ENCODE measurements around the gene NDUFAF7. TPM values are rescaled to one million over a fixed set of nuclear protein-coding genes. Genes with fewer than 3 reads are reported as not detected.
"Not testable (repeated sequence)": the region's sequence is repeated elsewhere in the genome, so short reads cannot be mapped to it uniquely, and the experiment has no call there.

Gene NDUFAF7
- total RNA-seq = 10 to 100 TPM; 24.4 to 24.7 TPM

GRCh38 chr2:37231241-37232130, at the start of gene NDUFAF7, which contains the start of gene CEBPZ:
Gene NDUFAF7, plus strand, starts transcription at chr2:37231658. Its CDS starts 48 bp downstream, at chr2:37231706.
Gene CEBPZ, minus strand, starts transcription at chr2:37231596. Its CDS starts 29 bp downstream, at chr2:37231567.
- H3K4me1 Mint-ChIP-seq = peaks cover 20% of the 10 kb centered on the region
- ATAC-seq (ENCODE audit: low read depth) (peak; percentile 94), DNase-seq (peak; percentile 85)
- H3K4me3 Mint-ChIP-seq = no peak within 1 kb of the TSS
- H3K36me3 Mint-ChIP-seq = peaks cover 24% of the 10 kb centered on the region
- H3K27ac Mint-ChIP-seq = no peak within 1 kb of the TSS
- no peaks in the 10 kb centered on the region for H3K27me3 Mint-ChIP-seq
- POLR2A ChIA-PET = interaction anchor here (0.7 to 2.2 kb wide), 6 partner anchors 10 to 1395 kb away, joined by 3 to 20 read pairs (median 4); partner anchors contain the start of gene EIF2AK2
- H3K9me3 Mint-ChIP-seq = no peaks in the 10 kb centered on the region

DNA sequence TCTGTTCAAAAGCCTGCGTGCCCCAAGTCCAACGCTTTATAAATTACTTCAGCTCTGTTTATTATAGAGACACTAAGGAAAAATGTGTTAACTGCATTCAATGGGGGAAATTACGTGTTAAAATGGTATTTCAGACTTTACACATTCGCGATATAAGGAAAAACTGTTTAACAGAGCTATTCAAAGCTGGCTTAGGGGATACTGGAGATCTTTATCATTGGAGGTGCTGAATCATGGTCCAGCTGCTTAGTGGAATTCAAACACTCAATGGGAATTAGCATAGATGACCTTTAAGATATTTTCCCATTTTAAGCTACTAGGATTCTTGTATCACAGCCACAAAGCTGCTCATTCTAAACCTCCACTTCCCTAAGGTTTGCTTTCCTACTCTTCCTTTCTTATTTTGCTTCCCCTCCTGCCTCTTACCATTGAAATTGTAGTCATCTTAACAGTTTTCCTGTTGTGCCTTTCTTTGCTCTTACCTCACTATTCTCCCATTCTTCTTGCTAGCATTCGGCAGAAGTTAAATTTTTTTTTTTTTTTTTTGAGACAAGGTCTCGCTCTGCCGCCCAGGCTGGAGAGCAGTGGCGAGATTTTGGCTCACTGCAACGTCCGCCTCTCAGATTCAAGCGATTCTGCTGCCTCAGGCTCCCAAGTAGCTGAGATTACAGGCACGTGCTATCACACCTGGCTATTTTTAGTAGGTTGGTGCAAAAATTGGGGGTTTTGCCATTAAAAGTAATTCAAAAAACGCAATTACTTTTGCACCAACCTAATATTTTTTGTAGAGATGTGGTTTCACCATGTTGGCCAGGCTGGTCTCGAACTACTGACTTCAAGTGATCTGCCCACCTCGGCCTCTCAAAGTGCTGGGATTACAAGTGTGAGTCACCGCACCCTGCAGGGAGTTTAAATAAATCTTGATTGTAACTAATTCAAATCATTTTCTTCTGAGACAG, 49.5 kb upstream of the NDUFAF7 start:
- ATAC-seq (ENCODE audit: low read depth) = no peak

GRCh38 chr2:37188570-37188969, 42.9 kb upstream of the NDUFAF7 start, which contains the start of gene SULT6B1:
Gene SULT6B1, minus strand, starts transcription at chr2:37188670. Its CDS starts 30 bp downstream, at chr2:37188640.
- DNase-seq (no peak), ATAC-seq (ENCODE audit: low read depth) (no peak)
- Mint-ChIP-seq H3K9me3 (no peaks in the 10 kb centered on the region), H3K4me1 (peaks cover 4% of the 10 kb centered on the region), H3K4me3 (no peak within 1 kb of the TSS), H3K36me3 (no peaks in the 10 kb centered on the region), H3K27ac (no peak within 1 kb of the TSS), H3K27me3 (peaks cover 37% of the 10 kb centered on the region)
- POLR2A ChIA-PET = no interaction called here

More for the DNA sequence above, 49.5 kb upstream of the NDUFAF7 start:
- H3K9me3 Mint-ChIP-seq = no peaks in the 10 kb centered on the region
- peaks cover 50% of the 10 kb centered on the region for H3K27me3 Mint-ChIP-seq
- H3K4me3 Mint-ChIP-seq = no peak overlapping the region
- H3K4me1 Mint-ChIP-seq = peaks cover 2% of the 10 kb centered on the region
- H3K36me3 Mint-ChIP-seq = no peaks in the 10 kb centered on the region
- POLR2A ChIA-PET = no interaction called here
- no peak for DNase-seq
- no peak overlapping the region for H3K27ac Mint-ChIP-seq

GRCh38 chr2:37189452-37190153, 41.9 kb upstream of the NDUFAF7 start:
- POLR2A ChIA-PET = no interaction called here
- no peaks in the 10 kb centered on the region for H3K9me3 Mint-ChIP-seq
- H3K27me3 Mint-ChIP-seq = peaks cover 28% of the 10 kb centered on the region
- no peak for DNase-seq
- no peaks in the 10 kb centered on the region for H3K36me3 Mint-ChIP-seq
- no peak for ATAC-seq (ENCODE audit: low read depth)
- H3K4me1 Mint-ChIP-seq = peaks cover 4% of the 10 kb centered on the region
- H3K4me3 Mint-ChIP-seq = no peak overlapping the region
- H3K27ac Mint-ChIP-seq = no peak overlapping the region

DNA sequence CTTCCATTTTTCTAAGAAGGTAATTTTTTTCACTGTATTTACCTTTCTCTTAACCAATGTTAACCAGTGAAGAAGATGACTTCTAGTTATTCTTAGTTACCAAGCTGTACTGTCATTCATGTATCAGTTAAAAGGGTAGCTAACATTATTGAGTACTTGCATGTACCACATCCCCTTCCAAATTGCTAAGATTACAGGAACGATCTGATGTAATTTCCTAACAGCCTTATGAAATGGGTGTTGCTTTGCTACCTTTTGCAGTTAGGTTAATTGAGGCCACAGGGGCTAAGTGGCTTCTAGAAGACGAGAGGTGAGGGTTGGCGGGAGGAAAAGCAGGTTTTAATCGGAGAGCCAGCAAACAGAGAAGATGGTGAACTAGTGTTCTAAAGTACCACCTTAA, 41.2 kb upstream of the NDUFAF7 start:
- no peak overlapping the region for H3K4me3 Mint-ChIP-seq
- no peak overlapping the region for H3K27ac Mint-ChIP-seq
- POLR2A ChIA-PET = no interaction called here
- H3K27me3 Mint-ChIP-seq = peaks cover 26% of the 10 kb centered on the region
- H3K36me3 Mint-ChIP-seq = no peaks in the 10 kb centered on the region
- ATAC-seq (ENCODE audit: low read depth) (no peak), DNase-seq (no peak)
- no peaks in the 10 kb centered on the region for H3K9me3 Mint-ChIP-seq
- peaks cover 4% of the 10 kb centered on the region for H3K4me1 Mint-ChIP-seq

- ATAC-seq (ENCODE audit: low read depth) (no peak), DNase-seq (no peak)
- Mint-ChIP-seq H3K27me3 (peaks cover 17% of the 10 kb centered on the region), H3K4me1 (peaks cover 6% of the 10 kb centered on the region), H3K9me3 (no peaks in the 10 kb centered on the region), H3K27ac (no peak overlapping the region), H3K36me3 (peaks cover under 1% of the 10 kb centered on the region), H3K4me3 (no peak overlapping the region)
- POLR2A ChIA-PET = no interaction called here
Measured at GRCh38 chr2:37191253-37191652, 40.2 kb upstream of the NDUFAF7 start.

DNA sequence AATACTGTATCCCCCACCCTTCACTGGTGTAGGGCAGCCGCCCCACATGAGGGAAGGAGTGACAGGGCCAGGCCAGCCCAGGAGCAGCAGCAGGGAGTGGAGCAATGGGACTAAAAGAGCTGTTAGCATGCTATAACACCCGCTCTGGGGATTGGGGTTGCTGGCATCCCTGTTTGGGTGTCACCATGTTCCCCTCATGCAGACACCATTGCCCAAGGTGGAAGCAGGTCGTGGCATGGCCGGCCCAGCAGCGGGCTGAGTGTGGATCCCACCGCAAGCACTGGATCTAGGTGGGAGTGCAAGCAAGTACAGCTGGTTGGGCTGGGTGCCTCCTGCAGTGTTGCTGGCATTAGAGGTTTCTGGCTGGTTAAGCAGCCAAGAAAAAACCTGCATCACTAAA, 39.7 kb upstream of the NDUFAF7 start:
- Mint-ChIP-seq H3K36me3 (peaks cover 2% of the 10 kb centered on the region), H3K9me3 (no peaks in the 10 kb centered on the region), H3K27me3 (peaks cover 12% of the 10 kb centered on the region), H3K27ac (no peak overlapping the region), H3K4me1 (peaks cover 8% of the 10 kb centered on the region), H3K4me3 (no peak overlapping the region)
- POLR2A ChIA-PET = interaction anchor here (0.6 kb wide), 1 partner anchor 166 kb away, joined by 3 read pairs; no protein-coding TSS in a partner anchor
- no peak for ATAC-seq (ENCODE audit: low read depth)
- no peak for DNase-seq

DNA sequence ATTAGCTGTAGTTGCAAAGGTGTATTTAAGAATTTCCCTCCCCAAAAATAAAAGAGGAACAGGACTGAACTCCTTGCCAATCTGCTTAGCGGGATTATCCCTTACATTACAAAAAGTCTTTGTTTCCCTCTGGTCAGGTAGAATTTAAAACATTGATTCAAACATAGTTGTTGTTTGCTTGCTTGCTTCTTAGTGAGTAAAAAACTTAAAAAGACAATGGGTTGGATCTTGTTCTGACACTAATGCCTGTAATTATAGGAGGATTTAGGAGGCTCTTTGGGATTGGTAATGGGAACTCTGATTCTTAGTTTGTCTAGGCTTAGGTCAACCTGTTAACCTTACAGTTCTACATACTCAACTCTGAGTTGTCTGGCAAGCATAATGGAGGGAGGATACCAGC, 38.9 kb upstream of the NDUFAF7 start:
- POLR2A ChIA-PET = interaction anchor here (0.7 kb wide), 1 partner anchor 61 kb away, joined by 4 read pairs; no protein-coding TSS in a partner anchor
- ATAC-seq (ENCODE audit: low read depth) = no peak
- Mint-ChIP-seq H3K27ac (no peak overlapping the region), H3K27me3 (peaks cover 6% of the 10 kb centered on the region), H3K36me3 (peaks cover 2% of the 10 kb centered on the region), H3K4me1 (peaks cover 14% of the 10 kb centered on the region), H3K9me3 (no peaks in the 10 kb centered on the region), H3K4me3 (no peak overlapping the region)
- no peak for DNase-seq

GRCh38 chr2:37195862-37196319, 35.6 kb upstream of the NDUFAF7 start:
- POLR2A ChIA-PET; DNase-seq; H3K36me3 Mint-ChIP-seq; H3K9me3 Mint-ChIP-seq; H3K27me3 Mint-ChIP-seq; ATAC-seq (ENCODE audit: low read depth): not testable (repeated sequence)
- Mint-ChIP-seq H3K4me1 (peaks cover 16% of the 10 kb centered on the region), H3K27ac (peak overlapping the region; percentile 99), H3K4me3 (peak overlapping the region; percentile 100)

DNA sequence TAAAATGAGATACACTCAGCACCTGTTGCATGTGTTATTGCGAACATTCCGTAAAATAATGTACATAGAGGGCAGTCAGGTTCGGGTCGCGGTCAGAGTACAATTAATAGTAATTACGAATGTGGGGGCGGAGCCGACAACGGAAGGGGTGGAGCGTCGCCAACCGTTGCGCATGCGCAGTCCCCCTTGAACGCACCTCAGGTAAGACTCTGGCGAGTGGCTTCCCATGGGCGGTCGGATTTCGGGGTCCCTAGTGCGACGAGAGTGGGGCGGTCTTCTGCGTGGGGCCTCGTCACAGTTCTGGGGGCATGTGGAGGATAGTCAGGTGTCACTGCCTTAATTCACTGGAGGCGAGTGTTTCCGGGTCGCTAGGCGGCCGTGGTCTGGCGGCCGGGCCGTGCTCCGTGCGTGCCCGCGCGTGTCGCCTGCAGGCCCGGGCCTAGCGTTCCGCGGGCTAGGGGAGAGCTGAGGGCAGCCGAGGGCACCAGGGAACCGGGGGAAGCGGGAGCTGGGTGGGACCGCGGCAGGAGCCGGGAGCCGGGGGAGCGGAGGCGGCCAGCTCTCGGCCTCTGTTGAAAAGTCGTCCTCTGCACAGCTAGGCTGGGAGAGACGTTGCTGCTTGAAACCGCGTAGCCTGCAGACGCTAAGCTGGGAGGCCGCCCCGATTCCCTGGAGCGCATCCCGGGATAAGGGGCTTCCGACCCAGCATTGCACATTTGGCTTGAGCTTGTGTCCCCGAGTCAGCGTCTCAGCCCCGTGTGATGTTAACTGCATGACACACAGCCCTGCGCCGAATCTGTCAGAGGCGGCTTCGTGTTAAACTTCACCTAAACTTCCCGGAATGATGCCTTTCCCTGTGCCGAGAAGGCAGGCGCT, 34.9 kb upstream of the NDUFAF7 start, which contains the start of gene CEBPZOS:
TSS of gene CEBPZOS (plus strand) at position 177 of the 876 bp plus-strand sequence. CDS start 3,209 bp downstream, outside the sequence.
- Mint-ChIP-seq H3K4me3 (peak within 1 kb of the TSS; percentile 100), H3K27me3 (no peaks in the 10 kb centered on the region), H3K4me1 (peaks cover 21% of the 10 kb centered on the region), H3K36me3 (peaks cover 5% of the 10 kb centered on the region), H3K27ac (peak within 1 kb of the TSS; percentile 99), H3K9me3 (no peaks in the 10 kb centered on the region)
- POLR2A ChIA-PET = interaction anchor here (0.7 to 1.9 kb wide), 4 partner anchors 35 to 230 kb away, joined by 3 to 20 read pairs (median 6); partner anchors contain the start of genes CEBPZ, EIF2AK2, NDUFAF7 and STRN
- ATAC-seq (ENCODE audit: low read depth) (peak; percentile 86), DNase-seq (peak; percentile 92)

DNA sequence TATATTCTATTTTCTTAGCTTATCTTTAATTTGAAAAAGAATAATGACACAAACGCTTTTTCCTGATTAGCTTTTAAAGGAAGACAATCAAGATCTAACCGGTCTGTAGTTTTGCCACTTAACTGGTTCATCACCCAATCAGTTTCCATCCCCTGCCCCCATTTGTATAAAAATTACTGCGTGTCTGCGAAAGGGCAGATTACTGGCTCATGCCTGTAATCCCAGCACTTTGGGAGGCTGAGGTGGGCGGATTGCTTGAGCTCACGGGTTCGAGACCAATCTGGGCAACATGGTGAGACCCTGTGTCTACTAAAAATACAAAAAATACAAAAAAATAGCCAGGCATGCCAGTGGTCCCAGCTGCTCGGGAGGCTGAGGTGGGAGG, 32.8 kb upstream of the NDUFAF7 start:
- H3K27me3 Mint-ChIP-seq = no peaks in the 10 kb centered on the region
- POLR2A ChIA-PET = interaction anchor here (0.7 kb wide), 1 partner anchor 141 kb away, joined by 3 read pairs; no protein-coding TSS in a partner anchor
- ATAC-seq (ENCODE audit: low read depth) = no peak
- H3K4me3 Mint-ChIP-seq = no peak overlapping the region
- H3K9me3 Mint-ChIP-seq = peaks cover 1% of the 10 kb centered on the region
- DNase-seq = no peak
- H3K27ac Mint-ChIP-seq = no peak overlapping the region
- H3K4me1 Mint-ChIP-seq = peaks cover 28% of the 10 kb centered on the region
- peaks cover 18% of the 10 kb centered on the region for H3K36me3 Mint-ChIP-seq
